LHCN-M2 (cell line): ENCODE data around the gene SIAH3. TPM values are rescaled to one million over a fixed set of nuclear protein-coding genes. Genes with fewer than 3 reads are reported as not detected.

ENCODE experiments used
- DNase-seq: peaks from one replicate; pipeline ENCODE4 v3.0.0-alpha.2; 2012; ENCODE audit warnings: low read depth
- total RNA-seq: library from RNA; depleted of rRNA; stranded (reverse); fragments of >200 nt; gene quantifications from 2 replicates; pipeline ENCODE4 v1.2.3, GENCODE V29; 2014

Gene SIAH3
- total RNA-seq, 1 experiment from 2014 or later: not detected

- DNase-seq: no peak
Measured at GRCh38 chr13:45823583-45823982, 28.0 kb downstream of the SIAH3 start.

GRCh38 chr13:45821811-45822210, 29.7 kb downstream of the SIAH3 start:
- no peak for DNase-seq

- DNase-seq: no peak
Measured at GRCh38 chr13:45820106-45820838, 31.3 kb downstream of the SIAH3 start.

- no peak for DNase-seq
Measured at GRCh38 chr13:45817833-45818232, 33.7 kb downstream of the SIAH3 start.

GRCh38 chr13:45816427-45816826, 35.1 kb downstream of the SIAH3 start:
- DNase-seq: no peak

GRCh38 chr13:45812695-45813372, 38.7 kb downstream of the SIAH3 start:
- DNase-seq: no peak

GRCh38 chr13:45811891-45812694, 39.5 kb downstream of the SIAH3 start:
- DNase-seq: no peak

GRCh38 chr13:45809801-45810394, 41.7 kb downstream of the SIAH3 start:
- DNase-seq: no peak

GRCh38 chr13:45808925-45809324, 42.6 kb downstream of the SIAH3 start:
- DNase-seq: no peak

GRCh38 chr13:45807520-45808099, 43.9 kb downstream of the SIAH3 start:
- DNase-seq: peak; percentile 35

GRCh38 chr13:45800485-45800884, 51.1 kb downstream of the SIAH3 start:
- no peak for DNase-seq

- no peak for DNase-seq
Measured at GRCh38 chr13:45799451-45799850, 52.1 kb downstream of the SIAH3 start.

- DNase-seq: no peak
Measured at GRCh38 chr13:45798851-45799250, 52.7 kb downstream of the SIAH3 start.

GRCh38 chr13:45796426-45797235, 54.9 kb downstream of the SIAH3 start:
- no peak for DNase-seq

GRCh38 chr13:45792827-45793303, 58.7 kb downstream of the SIAH3 start:
- DNase-seq: no peak

- no peak for DNase-seq
Measured at GRCh38 chr13:45788011-45788410, 63.5 kb downstream of the SIAH3 start.

GRCh38 chr13:45787346-45787745, 64.2 kb downstream of the SIAH3 start:
- DNase-seq: no peak

GRCh38 chr13:45786293-45786920, 65.1 kb downstream of the SIAH3 start:
- no peak for DNase-seq

- DNase-seq: no peak
Measured at GRCh38 chr13:45784755-45785675, 66.5 kb downstream of the SIAH3 start.
